Measurements from ENCODE around the gene TAS2R38.

Gene TAS2R38

GRCh38 chr7:141975806-141976523 lies 2.4 kb upstream of the TAS2R38 start:
- DNase-seq (ENCODE audit: low read depth), result peak; percentile 44

GRCh38 chr7:141974831-141975230 lies 1.3 kb upstream of the TAS2R38 start:
- DNase-seq (ENCODE audit: low read depth), result peak; percentile 3

DNA sequence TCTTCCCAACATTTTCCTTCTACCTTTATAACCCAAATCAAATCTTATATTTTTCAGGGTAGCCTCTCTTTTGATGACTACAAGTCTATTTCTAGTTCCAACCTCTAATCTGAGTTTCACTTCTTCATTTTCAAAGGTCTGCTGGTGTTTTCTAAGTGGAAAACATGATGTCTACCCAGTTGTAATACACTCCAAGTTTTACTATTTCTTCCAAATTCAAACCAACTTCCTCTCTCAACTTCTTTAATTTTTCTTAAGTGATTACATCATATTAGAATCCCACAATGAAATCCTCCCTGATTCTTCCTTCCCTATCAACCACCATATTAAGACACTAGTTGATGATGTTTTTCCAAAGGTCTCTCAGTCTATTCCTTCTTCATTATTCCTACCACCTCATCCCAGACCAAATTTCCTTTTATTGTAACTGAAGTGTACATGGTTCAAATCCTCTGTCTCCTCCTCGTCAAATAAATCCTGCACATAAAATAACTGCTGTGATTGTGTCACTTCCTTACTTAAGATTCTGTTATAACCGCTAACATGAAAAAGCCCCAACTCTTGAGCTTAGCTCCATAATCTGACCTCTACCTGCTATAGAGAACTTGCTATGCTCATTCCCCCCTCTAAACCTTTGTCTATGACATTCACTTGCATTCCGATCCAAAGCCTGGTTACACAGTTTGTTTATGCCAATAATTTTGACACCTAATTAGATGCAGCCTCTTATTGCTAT lies 12.7 kb downstream of the TAS2R38 start:
- no peak for DNase-seq (ENCODE audit: low read depth)

DNA sequence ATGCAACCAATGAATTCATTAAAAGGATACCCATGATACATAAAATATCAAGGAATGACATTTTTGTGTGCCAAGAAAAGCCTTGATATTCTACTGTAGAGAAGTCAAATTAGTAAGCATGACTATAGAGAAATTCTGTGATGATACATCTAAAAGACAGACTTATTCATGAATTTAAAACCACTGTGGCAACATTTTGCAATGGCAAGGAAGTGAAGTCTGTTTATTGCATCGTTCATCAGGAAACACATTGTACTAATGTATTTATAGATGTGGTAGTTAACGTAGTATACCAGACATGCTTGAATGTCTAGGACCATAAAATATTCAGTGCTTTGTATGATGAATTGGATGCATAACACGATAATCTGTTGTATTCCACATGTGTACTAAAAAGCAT lies 17.5 kb downstream of the TAS2R38 start:
- peak; percentile 49 for DNase-seq (ENCODE audit: low read depth)

DNA sequence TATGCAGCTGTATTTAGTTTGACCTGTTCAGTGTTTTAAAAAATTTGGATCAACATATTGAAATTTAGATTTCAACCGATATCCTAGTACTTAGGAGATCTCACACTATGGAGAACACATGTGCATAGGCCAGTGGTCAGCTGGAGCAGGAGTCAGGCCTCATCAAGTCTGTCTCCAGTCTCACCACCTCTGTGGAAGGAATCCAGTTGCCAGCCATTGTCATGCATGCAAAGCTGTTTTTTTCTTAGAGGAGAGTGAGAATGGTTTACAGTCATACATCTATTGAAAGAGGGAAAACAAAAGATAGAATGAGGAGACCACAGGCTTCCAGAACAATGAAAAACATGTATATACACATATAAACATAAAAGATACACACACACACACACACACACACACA lies 19.2 kb downstream of the TAS2R38 start:
- DNase-seq (ENCODE audit: low read depth), result no peak

GRCh38 chr7:141952461-141952860 lies 21.1 kb downstream of the TAS2R38 start:
- DNase-seq (ENCODE audit: low read depth), result no peak

DNA sequence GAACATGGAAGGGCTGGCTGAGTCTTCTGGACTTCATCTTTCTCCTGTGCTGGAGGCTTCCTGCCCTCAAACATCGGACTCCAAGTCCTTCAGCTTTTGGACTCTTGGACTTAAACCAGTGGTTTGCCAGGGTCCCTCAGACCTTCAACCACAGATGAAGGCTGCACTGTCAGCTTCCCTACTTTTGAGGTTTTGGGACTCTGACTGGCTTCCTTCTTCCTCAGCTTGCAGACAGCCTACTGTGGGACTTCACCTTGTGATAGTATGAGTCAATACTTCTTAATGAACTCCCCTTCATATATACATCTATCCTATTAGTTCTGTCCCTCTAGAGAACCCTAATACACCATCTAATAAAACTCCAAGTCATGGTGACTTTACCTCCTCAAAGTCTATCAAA lies 22.8 kb downstream of the TAS2R38 start:
- no peak for DNase-seq (ENCODE audit: low read depth)

- DNase-seq (ENCODE audit: low read depth), result no peak
Observed at GRCh38 chr7:141949911-141950310, 23.7 kb downstream of the TAS2R38 start.

- no peak for DNase-seq (ENCODE audit: low read depth)
Observed at GRCh38 chr7:141949451-141949850, 24.1 kb downstream of the TAS2R38 start.

DNA sequence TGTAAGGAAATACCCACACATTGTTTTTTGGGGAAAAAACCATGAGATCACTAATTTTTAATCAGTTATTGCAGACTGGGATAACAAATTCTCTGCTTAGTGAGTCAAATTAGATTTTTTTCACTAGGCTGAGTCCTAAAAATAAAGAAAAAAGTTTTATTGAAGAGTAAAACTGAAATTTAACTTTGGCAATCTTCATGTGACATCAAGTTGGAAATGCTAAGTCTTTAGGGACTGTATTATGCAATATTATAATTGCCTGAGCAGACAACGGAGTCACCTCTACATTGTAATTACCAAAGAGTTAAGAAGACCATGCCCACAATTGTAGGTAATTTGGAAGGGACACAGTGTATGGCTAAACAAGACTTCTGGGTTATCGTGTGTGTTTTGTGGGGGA lies 24.6 kb downstream of the TAS2R38 start:
- DNase-seq (ENCODE audit: low read depth), result no peak

- no peak for DNase-seq (ENCODE audit: low read depth)
Observed at GRCh38 chr7:141946796-141947195, 26.8 kb downstream of the TAS2R38 start, which contains the start of gene CLEC5A. CLEC5A (minus strand) TSS chr7:141946974; CDS start chr7:141946292, 682 bp downstream.

DNA sequence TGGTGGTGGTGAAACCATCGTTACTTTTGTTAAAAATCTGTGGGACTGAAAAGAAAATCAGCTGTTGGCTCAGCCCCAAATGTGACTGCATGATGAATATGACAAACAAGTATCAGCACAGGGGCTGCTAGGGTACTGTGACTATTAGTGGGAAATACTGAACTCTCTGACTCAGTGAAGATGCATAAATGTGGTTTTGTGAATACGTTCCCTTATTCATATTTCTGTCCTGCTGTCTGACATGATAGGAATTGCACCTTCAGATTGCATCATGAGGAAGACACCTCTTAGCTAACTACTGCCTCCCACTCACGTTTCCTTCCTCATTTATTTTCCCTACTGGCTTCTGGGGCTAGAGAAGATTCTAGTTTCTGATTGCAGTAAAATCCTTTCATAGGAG lies 28.2 kb downstream of the TAS2R38 start:
- peak; percentile 80 for DNase-seq (ENCODE audit: low read depth)

- DNase-seq (ENCODE audit: low read depth), result no peak
Observed at GRCh38 chr7:141944811-141945210, 28.8 kb downstream of the TAS2R38 start.

- no peak for DNase-seq (ENCODE audit: low read depth)
Observed at GRCh38 chr7:141943846-141944245, 29.7 kb downstream of the TAS2R38 start.

DNA sequence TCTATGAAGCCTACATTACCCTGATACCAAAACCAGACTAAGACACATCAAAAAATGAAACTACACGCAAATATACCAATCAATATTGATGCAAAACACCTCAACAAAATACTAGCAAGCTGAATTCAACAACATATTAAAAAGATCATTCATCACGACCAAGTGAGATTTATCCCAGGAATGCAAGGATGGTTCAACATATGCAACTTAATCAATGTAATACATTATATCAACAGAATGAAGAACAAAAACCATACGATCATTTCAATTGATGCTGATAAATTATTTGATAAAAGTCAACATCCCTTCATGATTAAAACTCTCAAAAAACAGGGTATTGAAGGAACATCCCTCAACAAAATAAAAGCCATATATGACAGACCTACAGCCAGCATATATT lies 32.5 kb downstream of the TAS2R38 start:
- no peak for DNase-seq (ENCODE audit: low read depth)

DNA sequence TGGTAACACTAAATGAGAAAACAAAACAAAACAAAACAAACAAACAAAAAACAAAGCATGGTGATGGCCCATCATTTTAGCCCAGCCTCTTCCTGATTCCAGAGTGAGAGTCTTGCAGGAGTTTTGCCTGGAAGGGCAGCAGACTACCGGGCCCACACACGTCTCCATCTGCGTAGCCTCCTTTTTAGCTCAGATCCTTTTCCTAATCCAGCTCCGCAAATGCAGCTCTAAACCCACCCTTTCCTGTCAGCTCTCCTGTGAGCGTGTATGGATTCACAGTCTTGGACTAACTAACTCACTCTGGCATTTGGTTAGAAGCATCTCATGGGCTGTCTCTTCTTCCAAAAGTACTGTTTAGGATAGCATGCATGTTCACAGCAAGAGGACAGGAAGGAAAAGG lies 43.4 kb downstream of the TAS2R38 start:
- no peak for DNase-seq (ENCODE audit: low read depth)

DNA sequence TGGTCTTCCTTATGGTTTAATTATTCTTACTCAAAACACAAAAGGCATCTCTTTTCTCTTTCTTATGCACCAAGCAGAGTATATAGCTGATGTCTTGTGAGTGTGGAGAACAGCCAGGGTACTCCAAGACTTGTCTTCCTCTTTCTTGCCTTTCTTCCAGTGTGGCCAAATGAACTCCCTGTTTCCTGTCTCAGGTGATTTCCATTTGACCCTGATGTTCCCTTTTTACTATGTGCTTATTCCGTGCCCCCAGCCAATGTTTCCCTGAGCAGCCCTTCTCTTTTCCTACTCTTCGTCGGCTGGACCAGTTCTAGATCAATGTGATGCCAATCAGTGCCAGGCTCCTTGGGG lies 44.8 kb downstream of the TAS2R38 start:
- DNase-seq (ENCODE audit: low read depth), result no peak

DNA sequence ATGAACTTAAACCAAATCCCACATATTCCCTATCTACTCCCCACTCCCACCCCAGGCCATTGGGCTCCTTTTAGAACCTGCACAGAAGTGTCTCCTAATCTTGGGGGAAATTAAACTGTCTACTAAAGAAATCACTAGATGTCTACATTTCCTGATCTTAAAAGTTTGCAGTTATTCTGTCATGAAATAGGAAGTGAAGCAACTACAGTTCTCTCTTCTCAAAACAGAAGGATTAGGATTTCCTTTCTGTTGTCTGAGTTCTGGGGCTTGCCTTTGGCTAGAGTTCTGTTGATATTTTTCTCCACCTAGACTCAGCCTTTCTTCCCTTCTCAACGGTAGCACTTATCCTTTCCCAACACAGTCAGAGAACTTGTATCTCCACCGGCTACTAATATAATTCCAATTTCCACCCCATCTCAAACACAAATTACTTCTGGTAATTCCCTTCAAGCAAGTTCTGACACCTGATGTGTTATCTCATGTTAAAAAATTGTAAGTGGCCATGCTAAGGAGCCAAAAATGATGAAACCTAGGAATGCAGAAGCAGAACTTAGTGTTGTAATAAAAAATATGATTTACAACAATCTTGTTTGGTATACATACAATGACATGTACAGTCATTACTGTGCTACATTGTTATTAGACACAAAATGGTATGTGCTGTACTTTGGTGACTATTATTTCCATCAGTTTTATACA lies 45.3 kb downstream of the TAS2R38 start:
- no peak for DNase-seq (ENCODE audit: low read depth)

All from HS-5 (cell line).